ENCODE measurements around the gene TNRC6B. TPM values are rescaled to one million over a fixed set of nuclear protein-coding genes. Genes with fewer than 3 reads are reported as not detected.

The TNRC6B gene
- total RNA-seq, 1 donor from 2014 or later, result 49.3 TPM

DNA sequence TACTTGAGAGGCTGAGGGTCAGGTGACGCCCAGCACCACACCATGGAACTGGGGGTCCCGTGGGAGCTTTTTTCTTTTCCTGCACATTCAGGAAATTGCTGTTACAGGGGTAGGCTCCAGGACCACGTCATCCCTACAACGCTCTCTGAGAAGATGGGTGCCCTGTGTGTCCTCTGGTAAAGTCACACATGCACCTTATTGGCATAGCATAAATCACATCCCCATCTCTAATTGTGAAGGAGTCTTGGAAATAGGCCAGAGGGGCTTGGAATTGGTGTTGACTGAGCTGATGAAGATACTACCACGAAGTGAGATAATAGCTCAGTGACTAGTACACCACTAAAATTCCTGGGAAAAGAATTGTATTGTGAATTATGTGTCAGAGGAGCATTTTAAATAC is 57.6 kb downstream of the TNRC6B start:
- DNase-seq, result no peak
- no peak for ATAC-seq
- intact Hi-C loops (cut with micrococcal nuclease), result no loop called here

- intact Hi-C loops (cut with micrococcal nuclease), result no loop called here
- DNase-seq (no peak), ATAC-seq (no peak)
Measured at GRCh38 chr22:40236131-40236665, 58.5 kb downstream of the TNRC6B start.

GRCh38 chr22:40237241-40237640 is 59.5 kb downstream of the TNRC6B start:
- DNase-seq (no peak), ATAC-seq (no peak)
- intact Hi-C loops (cut with micrococcal nuclease), result no loop called here

DNA sequence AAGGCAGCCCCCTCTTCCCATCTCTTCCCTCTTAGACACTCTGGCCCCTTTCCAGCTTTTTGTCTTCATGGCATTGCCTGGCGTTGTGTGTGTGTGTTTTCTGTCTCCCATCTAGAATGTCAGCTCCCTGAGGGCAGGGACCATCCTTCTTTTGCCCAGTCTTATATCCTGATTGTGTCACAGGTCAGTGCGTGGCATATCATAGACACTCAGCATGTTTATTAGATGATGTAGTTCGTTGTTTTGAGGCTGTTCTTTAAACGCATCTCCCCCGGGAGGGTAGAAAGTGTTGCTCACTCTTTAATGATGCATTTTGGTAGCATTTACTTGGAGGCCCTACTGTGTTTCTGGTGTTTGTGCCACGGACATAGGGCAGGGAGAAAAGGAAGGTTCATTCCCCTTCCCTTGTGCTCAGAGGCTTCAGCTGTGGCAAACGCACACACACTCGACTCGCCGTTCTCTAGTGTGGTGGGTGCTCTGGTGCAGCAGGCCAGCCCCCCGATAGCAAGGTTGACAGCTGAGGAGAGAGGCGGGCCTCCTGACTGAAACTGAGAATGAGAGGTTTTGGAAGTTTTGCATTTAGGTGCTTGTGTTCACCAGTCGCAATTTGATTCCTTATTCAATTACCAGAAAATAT is 60.2 kb downstream of the TNRC6B start:
- ATAC-seq, result no peak
- intact Hi-C loops (cut with micrococcal nuclease), result no loop called here

DNA sequence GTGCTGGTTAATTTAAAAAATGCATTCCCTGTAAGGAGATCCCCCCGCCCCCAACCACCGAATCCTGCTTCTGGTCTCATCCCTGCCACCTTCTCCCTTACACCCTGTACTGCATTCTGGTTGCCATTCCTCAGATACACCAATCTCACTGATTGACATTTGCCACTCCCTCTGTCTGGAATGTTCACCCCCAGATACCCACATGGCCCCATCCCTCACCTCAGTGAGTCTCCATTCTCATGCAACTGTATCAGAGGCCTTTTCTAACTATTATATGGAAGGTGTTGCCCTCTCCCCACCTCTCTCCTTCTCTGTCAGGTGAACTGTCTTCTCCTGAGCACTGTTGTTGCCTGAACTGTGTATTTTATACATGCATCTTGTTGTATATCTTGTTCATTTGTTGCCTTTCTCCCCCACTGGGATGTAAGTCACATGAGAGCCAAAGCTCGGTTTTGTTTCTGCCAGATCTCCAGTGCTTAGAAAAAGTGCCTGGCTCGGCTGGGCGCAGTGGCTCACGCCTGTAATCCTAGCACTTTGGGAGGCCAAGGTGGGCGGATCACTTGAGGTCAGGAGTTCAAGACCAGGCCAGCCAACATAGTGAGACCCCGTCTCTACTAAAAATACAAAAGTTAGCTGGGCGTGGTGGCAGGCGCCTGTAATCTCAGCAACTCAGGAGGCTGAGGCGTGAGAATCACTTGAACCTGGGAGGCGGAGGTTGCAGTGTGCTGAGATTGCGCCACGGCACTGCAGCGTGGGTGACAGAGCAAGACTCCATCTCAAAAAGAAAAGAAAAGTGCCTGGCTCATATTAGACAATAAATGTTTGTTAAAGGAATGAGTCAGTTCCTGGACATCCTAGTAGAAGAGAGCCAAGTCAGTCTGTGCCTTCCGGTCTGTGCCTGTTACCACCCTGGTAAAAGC is 61.0 kb downstream of the TNRC6B start:
- peak; percentile 50 for ATAC-seq
- no peak for DNase-seq
- intact Hi-C loops (cut with micrococcal nuclease), result no loop called here

More for the DNA sequence above, 60.2 kb downstream of the TNRC6B start:
- no peak for DNase-seq

DNA sequence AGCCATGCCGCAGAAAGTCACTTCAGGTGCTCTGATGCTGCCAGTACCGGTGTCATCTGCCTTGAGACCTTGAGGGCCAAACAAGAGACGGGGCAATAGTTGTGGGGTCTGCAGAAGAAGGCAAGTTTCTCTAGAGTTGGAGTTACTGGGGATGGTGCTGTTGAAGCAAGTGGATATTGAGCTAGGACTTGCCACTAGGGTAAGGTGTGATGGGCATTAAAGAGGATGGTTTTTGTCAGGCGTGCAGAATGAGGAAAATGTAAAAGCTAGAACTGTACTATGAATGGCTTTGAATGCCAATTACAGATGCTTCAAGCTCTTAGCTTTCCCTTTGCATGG is 61.6 kb downstream of the TNRC6B start:
- intact Hi-C loops (cut with micrococcal nuclease), result no loop called here
- DNase-seq, result no peak
- ATAC-seq, result no peak

GRCh38 chr22:40240160-40240559 is 62.4 kb downstream of the TNRC6B start:
- ATAC-seq (no peak), DNase-seq (no peak)
- intact Hi-C loops (cut with micrococcal nuclease), result no loop called here

DNA sequence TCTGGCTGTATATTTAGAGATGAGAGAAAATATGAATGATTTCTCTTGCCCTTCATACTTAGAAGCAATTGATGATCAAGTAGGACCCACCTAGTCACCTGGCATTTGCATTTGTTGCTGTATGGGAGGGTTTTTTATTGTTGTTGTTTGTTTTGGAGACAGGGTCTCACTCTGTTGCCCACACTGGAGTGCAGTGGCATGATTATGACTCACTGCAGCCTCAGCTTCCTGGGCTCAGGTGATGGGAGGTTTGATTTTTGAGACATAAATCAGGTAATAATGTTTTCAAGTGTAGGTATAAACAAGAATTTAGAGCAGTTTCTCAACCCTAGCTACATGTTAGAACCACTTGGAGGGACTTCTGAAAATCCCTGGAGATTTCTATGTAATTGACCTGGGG is 63.0 kb downstream of the TNRC6B start:
- DNase-seq (no peak), ATAC-seq (no peak)
- intact Hi-C loops (cut with micrococcal nuclease), result no loop called here

- DNase-seq, result no peak
- ATAC-seq, result no peak
- intact Hi-C loops (cut with micrococcal nuclease), result no loop called here
Measured at GRCh38 chr22:40241200-40241763, 63.6 kb downstream of the TNRC6B start.

GRCh38 chr22:40243891-40244290 is 66.2 kb downstream of the TNRC6B start:
- no peak for DNase-seq
- intact Hi-C loops (cut with micrococcal nuclease), result no loop called here
- no peak for ATAC-seq

DNA sequence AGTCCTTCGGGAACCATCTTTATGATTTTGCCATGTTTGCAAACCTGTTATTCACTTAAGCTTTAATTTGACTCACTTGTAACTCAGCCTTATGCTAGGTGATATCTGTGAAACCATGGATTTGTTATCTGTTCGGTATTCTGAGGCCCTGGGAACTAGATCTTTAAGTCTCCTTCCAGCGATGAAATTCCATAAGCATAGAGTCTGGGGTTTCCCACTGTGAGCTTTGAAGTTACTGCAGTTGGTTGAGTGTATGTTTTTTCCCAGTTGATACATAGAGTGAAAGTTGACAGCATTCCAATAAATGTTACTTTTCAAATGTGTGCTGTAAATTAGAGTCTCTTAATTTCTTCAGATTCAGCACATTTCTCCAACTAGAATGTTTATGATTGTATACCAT is 66.9 kb downstream of the TNRC6B start:
- intact Hi-C loops (cut with micrococcal nuclease), result no loop called here
- DNase-seq (no peak), ATAC-seq (no peak)

DNA sequence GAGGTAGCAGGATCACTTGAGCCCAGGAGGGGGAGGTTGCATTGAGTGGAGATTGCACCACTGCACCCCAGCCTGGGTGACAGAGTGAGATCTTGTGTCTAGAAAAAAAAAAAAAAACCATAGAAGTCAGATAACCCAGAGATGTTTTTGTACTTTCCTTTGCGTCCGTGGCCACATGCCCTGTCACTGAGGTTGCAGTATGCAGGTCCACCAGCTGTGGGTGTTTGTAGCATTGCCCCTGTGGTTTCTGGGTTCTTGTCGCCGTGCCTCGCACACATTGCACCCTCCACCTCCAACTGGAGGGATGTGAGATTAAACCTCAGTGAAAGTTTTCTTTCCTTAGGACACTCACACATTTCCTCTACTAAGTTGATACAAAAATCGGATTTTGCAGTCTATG is 70.3 kb downstream of the TNRC6B start:
- DNase-seq, result no peak
- no peak for ATAC-seq
- intact Hi-C loops (cut with micrococcal nuclease), result no loop called here

GRCh38 chr22:40249286-40249685 is 71.6 kb downstream of the TNRC6B start:
- no peak for DNase-seq
- intact Hi-C loops (cut with micrococcal nuclease), result no loop called here

DNA sequence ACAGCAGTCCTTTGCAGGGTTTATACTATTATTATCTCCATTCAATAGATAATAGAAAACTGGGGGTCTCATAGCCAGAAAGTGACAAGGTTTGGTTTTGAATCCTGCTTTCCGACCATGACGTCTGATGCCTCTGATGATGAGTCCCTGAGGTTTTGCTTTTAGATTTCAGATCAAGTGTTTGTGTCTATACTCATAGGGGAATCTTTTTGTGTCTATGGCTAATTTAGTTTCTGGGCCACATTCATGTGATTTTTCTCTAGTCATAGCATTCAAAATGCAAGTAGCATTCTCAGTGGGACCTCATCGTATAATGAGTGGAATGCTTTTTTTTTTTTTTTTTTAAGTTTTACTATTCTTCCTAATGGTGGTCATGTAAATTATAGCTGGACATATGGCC is 72.9 kb downstream of the TNRC6B start:
- DNase-seq, result no peak
- no peak for ATAC-seq
- intact Hi-C loops (cut with micrococcal nuclease), result no loop called here

More at GRCh38 chr22:40249286-40249685, 71.6 kb downstream of the TNRC6B start:
- no peak for ATAC-seq

GRCh38 chr22:40251106-40251505 is 73.4 kb downstream of the TNRC6B start:
- intact Hi-C loops (cut with micrococcal nuclease), result no loop called here
- DNase-seq, result no peak

GRCh38 chr22:40252146-40252545 is 74.4 kb downstream of the TNRC6B start:
- DNase-seq (no peak), ATAC-seq (no peak)
- intact Hi-C loops (cut with micrococcal nuclease), result no loop called here

More at GRCh38 chr22:40251106-40251505, 73.4 kb downstream of the TNRC6B start:
- no peak for ATAC-seq

- no peak for ATAC-seq
- intact Hi-C loops (cut with micrococcal nuclease), result no loop called here
- DNase-seq, result no peak
Measured at GRCh38 chr22:40256516-40256915, 78.8 kb downstream of the TNRC6B start.

DNA sequence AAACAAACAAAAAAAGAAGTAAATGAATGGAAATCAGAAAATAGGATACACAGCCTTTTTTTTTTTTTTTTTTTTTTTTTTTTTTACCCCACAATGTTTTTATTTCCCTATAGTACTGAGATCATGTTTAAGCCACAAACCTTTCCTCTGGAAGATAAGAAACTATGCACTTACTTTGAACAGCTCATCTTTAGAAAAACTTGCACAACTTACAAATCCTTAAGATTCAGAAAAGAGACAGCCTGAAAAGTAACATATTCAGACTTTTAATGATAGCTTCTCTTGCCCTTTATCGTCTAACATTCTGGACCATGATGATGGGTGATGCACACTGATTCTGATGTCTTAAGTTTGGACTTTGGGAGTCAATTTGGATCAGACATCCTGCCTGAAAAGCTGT is 80.3 kb downstream of the TNRC6B start:
- no peak for ATAC-seq
- DNase-seq, result no peak
- intact Hi-C loops (cut with micrococcal nuclease), result no loop called here

DNA sequence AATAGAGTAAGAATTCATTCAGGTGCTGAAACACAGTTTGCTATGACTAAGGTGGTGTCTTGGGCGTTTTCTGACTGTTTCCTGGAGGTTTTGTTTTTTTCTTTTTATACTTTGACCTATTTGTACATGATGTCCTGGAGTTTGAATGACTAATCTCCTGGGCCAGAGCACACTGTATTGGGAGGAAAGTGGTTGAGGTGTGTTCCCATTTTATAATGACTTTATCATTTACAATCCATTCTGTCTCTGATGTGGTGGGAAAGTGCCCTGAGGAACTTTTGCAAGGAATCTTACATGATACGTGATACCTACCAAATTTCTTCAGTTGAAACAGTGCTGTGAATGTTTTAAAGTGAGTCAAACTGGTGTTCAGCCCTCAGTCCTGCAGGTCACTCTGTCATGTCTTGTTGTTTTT is 80.8 kb downstream of the TNRC6B start:
- DNase-seq (no peak), ATAC-seq (peak; percentile 50)
- intact Hi-C loops (cut with micrococcal nuclease), result no loop called here

- intact Hi-C loops (cut with micrococcal nuclease), result no loop called here
- ATAC-seq (no peak), DNase-seq (no peak)
Measured at GRCh38 chr22:40261783-40262182, 84.1 kb downstream of the TNRC6B start.
